GM12891 (cell line): ENCODE data around the gene TMEM114.

Experiments used
- DNase-seq: peaks from one replicate; pipeline ENCODE4 v3.0.0; 2011; ENCODE audit warnings: low spot score; ENCODE audit not compliant: insufficient read length
- FAIRE-seq: peaks from 2 replicates; lab custom pipeline; 2011; peaks lifted over from hg19 to GRCh38; lab: Jason Lieb, UNC
- PAX5 ChIP-seq: IDR thresholded peaks from 2 replicates; pipeline ENCODE4 v1.6.1; 2011; ENCODE audit warnings: low read length, moderate library complexity, mild to moderate bottlenecking; ENCODE audit not compliant: insufficient read depth, severe bottlenecking
- POLR2A ChIP-seq: IDR thresholded peaks from 2 replicates; pipeline ENCODE4 v1.6.1; 2011; ENCODE audit warnings: low read depth, low read length, control low read depth
- POLR2AphosphoS5 ChIP-seq: IDR thresholded peaks from 2 replicates; pipeline ENCODE4 v1.6.1; 2011; ENCODE audit warnings: low read depth, low read length, control low read depth
- POU2F2 ChIP-seq: IDR thresholded peaks from 2 replicates; pipeline ENCODE4 v1.6.1; 2011; ENCODE audit warnings: low read depth, mild to moderate bottlenecking, control low read depth, low read length, moderate library complexity
- SPI1 ChIP-seq: IDR thresholded peaks from 2 replicates; pipeline ENCODE4 v1.6.1; 2011; ENCODE audit warnings: low read depth, low read length, control low read depth
- TAF1 ChIP-seq: IDR thresholded peaks from 2 replicates; pipeline ENCODE4 v1.6.1; 2011; ENCODE audit warnings: low read depth, low read length, control low read depth

The TMEM114 gene

GRCh38 chr16:8627456-8627855 is 37.1 kb upstream of the TMEM114 start:
- no peak for FAIRE-seq
- no peak for DNase-seq
- TF ChIP-seq POLR2A (no peak), POLR2AphosphoS5 (no peak), POU2F2 (no peak), SPI1 (no peak), TAF1 (no peak), PAX5 (no peak)

- TF ChIP-seq POLR2AphosphoS5 (no peak), POU2F2 (no peak)
- no peak for FAIRE-seq
- no peak for DNase-seq
These were observed 36.6 kb upstream of the TMEM114 start for GRCh38 chr16:8626946-8627345.

- no peak for TF ChIP-seq POU2F2
- no peak for TF ChIP-seq POLR2A
- DNase-seq (no peak), FAIRE-seq (no peak)
These were observed 35.3 kb upstream of the TMEM114 start for GRCh38 chr16:8625491-8626087.

GRCh38 chr16:8623634-8624033 is 33.3 kb upstream of the TMEM114 start:
- no peak for TF ChIP-seq TAF1
- FAIRE-seq = no peak
- no peak for DNase-seq

GRCh38 chr16:8622315-8622656 is 32.0 kb upstream of the TMEM114 start:
- FAIRE-seq (peak; percentile 52), DNase-seq (peak; percentile 27)
- TF ChIP-seq PAX5 (no peak), POLR2AphosphoS5 (no peak), SPI1 (no peak), POLR2A (no peak), POU2F2 (no peak), TAF1 (no peak)

GRCh38 chr16:8621572-8622314 is 31.4 kb upstream of the TMEM114 start, which contains the start of gene METTL22:
TSS of gene METTL22 (plus strand) at chr16:8621698. CDS start at chr16:8625666, 3,968 bp downstream.
- FAIRE-seq = peak; percentile 97
- DNase-seq = peak; percentile 98
- TF ChIP-seq SPI1 (no peak), POU2F2 (no peak), POLR2A (peak; percentile 84), TAF1 (peak; percentile 63; the same call in 1 of the 2 replicates), PAX5 (no peak), POLR2AphosphoS5 (peak; percentile 86)

GRCh38 chr16:8621222-8621571 is 30.9 kb upstream of the TMEM114 start:
- FAIRE-seq = no peak
- TF ChIP-seq POU2F2 (no peak), SPI1 (no peak), POLR2AphosphoS5 (no peak), PAX5 (no peak), POLR2A (no peak), TAF1 (no peak)
- DNase-seq = no peak

DNA sequence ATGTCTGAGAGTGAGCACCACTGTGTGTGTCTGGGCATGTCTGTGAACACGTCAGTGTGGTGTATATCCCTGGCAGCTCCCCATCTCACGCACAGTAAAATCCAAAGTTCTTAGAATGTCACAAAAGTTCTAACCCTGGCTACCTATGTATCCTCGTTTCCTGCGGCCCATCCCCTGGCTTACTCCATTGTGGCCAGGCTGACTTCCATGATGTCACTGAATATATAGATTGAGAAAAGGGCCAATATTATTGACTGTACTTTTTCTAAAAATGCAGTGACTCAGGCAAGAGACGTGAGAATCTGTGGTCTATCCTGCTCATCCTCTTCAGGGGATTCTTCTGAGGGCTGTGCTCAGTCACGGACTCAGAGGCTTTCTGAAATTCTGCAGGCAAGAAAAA is 30.2 kb upstream of the TMEM114 start:
- TF ChIP-seq POU2F2 (no peak), SPI1 (no peak)
- FAIRE-seq (peak; percentile 35), DNase-seq (no peak)

DNA sequence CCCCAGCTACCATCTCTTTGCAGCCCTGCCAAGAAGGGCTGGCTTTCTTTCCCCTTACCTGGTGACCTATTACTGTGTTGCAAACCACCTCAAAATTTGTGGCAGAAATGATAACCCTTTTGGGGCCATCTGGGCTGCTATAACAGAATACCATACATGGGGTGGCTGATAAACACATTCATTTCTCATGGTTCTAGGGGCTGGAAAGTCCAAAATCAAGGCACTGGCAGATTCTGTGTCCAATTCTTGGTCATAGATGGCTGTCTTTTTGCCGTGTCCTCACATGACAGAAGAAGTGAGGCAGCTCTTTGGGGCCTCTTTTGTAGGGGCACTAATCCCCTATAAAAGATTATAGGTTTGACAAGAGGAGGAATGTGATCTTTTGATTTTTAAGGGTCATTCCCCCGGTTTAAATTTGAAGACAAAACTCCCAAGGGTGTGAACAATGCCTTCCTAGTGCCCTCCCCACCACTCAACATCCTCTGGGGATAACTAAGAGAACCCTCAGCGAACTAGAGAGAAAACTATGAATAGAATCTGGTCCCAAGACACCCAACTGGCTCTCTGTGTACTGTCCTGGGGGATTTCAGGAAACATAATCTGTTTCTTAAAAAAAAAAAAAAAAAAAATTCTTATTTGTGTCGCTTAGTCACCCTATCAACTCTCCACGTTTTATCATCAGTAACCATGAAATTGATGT is 29.5 kb upstream of the TMEM114 start:
- DNase-seq = no peak
- no peak for FAIRE-seq
- TF ChIP-seq TAF1 = no peak
- no peak for TF ChIP-seq POU2F2
- TF ChIP-seq POLR2A = no peak
- no peak for TF ChIP-seq POLR2AphosphoS5
- no peak for TF ChIP-seq PAX5
- TF ChIP-seq SPI1 = no peak

DNA sequence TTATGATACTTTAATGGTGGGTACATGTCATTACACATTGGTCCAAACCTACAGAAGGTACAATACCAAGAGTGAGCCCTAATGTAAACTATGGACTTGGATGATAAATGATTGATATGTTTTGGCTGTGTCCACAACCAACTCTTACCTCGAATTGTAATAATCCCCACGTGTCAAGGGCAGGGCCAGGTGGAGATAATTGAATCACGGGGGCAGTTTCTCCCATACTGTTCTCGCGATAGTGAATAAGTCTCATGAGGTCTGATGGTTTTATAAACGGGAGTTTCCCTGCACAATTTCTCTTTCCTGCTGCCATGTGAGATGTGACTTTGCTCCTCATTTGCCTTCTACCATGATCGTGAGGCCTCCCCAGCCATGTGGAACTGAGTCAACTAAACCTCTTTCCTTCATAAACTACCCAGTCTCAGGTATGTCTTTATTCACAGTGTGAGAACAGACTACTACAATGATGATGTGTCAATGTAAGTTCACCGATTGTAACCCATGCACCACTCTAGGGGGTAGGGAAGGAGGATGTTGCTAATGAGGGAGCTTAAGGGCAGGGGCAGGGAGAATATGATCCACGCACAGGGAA is 24.2 kb upstream of the TMEM114 start:
- DNase-seq (no peak), FAIRE-seq (no peak)
- no peak for TF ChIP-seq POLR2AphosphoS5
- TF ChIP-seq PAX5 = no peak
- no peak for TF ChIP-seq TAF1
- TF ChIP-seq POLR2A = no peak
- no peak for TF ChIP-seq POU2F2
